D721Med (cell line): Measurements from ENCODE around the gene NUAK2.
"Not testable (repeated sequence)": the region's sequence is repeated elsewhere in the genome, so short reads cannot be mapped to it uniquely, and the experiment has no call there.

Source experiments
- DNase-seq: peaks from one replicate; pipeline ENCODE4 v3.0.0; 2011; ENCODE audit warnings: low spot score; ENCODE audit not compliant: insufficient read length
- FAIRE-seq: peaks from 2 replicates; lab custom pipeline; 2011; peaks lifted over from hg19 to GRCh38; lab: Jason Lieb, UNC
- TF ChIP-seq, protein P1 (sequence below): IDR thresholded peaks from 2 replicates; pipeline ENCODE4 v1.5.1; 2012; ENCODE audit warnings: mild to moderate bottlenecking, control low read depth; ENCODE audit not compliant: insufficient read depth; ENCODE audit errors: missing control alignments

The NUAK2 gene

DNA sequence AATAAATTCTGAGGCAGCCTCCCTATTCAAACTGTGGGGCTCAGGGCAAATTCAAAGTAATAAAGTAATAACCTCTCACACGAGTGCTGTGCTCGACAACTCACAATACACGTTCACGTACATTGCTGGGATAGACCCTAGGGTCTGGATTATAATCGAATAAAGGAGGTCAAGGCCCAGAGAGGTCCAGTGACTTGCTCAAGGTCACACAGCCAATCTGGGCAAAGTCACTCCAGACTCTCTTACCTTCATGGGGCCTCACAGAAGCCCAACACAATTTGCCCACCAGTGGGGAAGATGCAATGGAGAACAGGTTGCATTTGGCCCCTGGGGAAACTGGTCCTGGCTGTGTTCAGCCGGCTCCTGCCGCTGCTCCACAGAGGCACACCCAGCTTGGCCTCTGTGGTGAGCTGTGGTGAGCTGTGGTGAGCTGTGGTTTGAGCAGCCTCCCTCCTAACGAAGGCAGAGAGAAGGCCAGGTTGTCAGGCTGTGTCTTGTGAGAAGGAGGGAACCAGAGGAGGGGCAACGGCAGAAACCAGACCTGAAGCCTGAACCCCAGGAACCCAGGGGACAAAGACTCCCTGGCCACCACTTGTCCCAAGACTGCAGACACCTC is 35.1 kb downstream of the NUAK2 start:
- FAIRE-seq: no peak
- no peak for DNase-seq
- TF ChIP-seq, protein P1, sequence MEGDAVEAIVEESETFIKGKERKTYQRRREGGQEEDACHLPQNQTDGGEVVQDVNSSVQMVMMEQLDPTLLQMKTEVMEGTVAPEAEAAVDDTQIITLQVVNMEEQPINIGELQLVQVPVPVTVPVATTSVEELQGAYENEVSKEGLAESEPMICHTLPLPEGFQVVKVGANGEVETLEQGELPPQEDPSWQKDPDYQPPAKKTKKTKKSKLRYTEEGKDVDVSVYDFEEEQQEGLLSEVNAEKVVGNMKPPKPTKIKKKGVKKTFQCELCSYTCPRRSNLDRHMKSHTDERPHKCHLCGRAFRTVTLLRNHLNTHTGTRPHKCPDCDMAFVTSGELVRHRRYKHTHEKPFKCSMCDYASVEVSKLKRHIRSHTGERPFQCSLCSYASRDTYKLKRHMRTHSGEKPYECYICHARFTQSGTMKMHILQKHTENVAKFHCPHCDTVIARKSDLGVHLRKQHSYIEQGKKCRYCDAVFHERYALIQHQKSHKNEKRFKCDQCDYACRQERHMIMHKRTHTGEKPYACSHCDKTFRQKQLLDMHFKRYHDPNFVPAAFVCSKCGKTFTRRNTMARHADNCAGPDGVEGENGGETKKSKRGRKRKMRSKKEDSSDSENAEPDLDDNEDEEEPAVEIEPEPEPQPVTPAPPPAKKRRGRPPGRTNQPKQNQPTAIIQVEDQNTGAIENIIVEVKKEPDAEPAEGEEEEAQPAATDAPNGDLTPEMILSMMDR: no peak

DNA sequence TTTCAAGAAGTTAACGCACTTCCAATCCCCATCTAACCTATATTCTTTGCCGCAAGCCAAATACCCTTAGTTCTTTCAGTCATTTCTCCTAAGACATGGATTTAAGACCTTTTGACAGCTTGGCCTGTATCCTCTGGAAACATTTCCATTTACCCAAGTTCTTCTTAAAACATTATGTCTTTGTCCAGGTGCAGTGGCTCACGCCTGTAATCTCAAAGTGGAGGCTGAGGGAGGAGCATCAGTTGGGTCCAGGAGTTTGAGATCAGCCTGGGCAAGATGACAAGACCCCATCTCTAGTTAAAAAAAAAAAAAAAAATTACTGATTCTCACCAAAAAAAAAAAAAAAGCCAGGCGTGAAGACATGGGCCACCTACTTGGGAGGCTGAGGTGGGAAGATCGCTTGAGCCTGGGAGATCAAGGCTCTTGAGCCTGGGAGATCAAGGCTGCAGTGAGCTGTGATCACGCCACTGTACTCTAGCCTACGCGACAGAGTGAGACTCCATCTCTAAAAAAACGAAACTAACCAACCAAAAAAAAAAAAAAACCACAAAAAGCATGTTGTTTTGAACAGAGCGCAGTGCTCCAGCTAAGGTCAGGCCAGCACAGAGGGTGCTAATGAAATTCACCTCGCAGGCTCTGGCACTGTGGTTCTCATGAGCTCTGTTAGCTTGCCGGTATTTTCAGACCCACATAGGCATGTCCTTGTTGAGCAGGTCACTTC is 36.0 kb downstream of the NUAK2 start:
- FAIRE-seq: no peak
- TF ChIP-seq, protein P1: no peak

DNA sequence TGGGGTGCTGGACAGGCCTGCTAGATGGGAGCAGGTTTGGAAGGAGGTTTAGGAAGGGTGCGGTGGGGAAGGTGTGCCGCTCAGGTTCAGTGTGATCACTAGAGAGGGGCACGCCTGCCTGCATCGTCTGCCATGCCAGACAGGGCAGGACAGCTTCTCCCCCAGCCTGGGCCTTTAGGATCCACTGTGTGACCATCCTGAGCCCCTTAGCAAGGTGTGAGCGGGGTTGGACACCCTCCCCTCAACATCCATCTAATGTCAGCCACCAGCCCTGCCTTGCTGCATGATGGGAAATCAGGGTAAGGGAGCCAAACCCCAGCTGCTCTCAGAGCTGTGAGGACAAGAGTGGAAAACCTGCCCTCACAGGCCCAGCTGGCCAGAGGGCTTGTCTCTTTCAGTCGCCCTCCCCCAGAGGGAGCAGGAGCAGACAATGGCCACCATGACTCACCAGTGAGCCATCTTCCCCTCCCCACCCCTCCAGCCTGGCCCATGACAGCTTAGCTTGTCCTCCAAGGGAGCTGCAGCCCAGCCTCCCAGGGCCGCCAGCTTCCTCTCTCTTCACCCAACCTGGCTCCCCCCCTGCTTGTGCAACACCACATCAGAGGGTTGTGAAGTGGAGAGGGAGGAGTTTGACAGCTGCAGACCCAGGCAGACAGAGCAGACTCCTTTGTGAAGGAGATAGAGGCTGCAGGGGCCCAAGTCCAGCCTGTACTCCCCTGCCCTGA is 37.0 kb downstream of the NUAK2 start:
- FAIRE-seq (no peak), DNase-seq (no peak)
- TF ChIP-seq, protein P1: no peak

More for the DNA sequence above, 36.0 kb downstream of the NUAK2 start:
- no peak for DNase-seq

DNA sequence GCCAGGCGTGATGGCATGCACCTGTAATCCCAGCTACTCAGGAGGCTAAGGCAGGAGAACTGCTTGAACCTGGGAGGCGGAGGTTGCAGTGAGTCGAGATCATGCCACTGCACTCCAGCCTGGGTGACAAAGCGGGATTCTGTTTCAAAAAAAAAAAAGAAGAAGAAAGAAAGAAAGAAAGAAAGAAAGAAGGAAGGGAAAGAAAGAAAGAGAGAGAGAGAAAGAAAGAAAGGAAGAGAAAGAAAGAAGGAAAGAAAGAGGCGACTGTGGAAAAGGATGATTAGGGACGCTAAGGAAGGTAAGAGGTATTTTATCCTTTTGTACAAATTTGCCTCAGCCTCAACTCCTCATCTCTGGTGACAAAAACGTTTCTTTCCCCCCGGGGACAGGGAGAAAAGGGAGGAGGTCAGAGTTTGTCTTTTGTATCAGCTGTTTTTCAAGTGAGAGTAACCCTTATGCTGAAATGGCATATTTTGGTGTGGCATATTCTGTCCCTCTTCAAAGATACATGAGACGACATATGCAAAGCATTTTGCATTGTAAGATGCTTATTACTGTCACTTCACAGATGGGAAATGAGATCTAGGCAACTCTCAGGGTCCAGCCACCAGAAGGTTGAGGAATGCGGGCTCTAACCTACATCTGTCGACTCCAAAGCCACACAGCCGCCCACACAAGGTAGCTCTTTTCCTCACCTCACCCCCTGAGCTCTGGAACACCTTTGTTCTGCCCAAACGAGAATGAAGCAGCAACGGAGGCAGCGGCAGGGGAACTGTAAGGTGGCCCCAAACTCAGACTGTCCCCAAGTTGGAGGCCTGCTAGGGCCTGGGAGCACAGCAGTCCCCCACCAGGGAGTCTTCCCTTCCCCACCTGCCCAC is 38.0 kb downstream of the NUAK2 start:
- no peak for DNase-seq
- FAIRE-seq: no peak
- TF ChIP-seq, protein P1: no peak

DNA sequence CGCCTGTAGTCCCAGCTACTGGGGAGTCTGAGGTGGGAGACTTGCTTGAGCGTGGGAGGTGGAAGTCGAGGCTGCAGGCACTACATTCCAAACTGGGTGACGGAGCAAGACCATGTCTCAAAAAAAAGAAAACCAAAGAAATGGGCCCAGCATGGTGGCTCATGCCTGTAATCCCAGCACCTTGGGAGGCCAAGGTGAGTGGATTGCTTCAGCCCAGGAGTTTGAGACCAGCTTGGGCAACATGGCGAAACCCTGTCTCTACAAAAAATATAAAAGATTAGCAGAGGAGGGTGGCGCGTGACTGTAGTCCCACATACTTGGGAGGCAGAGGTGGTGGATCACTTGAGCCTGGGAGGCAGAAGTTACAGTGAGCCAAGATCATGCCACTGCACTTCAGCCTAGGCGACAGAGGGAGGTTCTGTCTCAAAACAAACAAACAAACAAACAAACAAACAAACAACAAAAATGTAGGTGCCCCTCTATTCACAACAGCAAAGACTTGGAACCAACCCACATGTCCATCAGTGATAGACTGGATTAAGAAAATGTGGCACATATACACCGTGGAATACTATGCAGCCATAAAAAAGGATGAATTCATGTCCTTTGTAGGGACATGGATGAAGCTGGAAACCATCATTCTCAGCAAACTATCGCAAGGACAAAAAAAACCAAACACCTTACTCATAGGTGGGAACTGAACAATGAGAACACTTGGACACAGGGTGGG is 40.7 kb downstream of the NUAK2 start:
- not testable (repeated sequence) for DNase-seq, FAIRE-seq

DNA sequence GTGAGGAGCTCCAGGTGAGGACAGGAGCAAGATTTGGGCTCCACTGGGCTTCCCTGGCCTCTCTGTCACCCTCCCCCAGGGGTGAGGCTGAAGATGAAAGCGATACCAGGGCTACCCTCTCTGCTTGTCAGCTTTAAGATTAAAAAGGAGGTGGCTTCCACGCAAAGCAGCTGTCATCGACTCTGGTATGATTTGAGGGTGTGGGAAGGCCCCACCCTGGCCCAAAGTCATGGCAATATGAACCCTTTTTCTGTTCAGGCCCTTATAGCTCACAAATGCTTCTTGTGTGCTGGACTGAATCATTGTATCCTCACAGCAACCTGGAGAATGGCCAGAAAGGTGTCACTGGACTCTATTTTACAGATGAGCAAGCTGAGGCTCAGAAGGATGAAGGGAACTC is 41.6 kb downstream of the NUAK2 start:
- TF ChIP-seq, protein P1: no peak
- FAIRE-seq (no peak), DNase-seq (no peak)
